ENCODE data around the gene QKI.

Gene QKI

GRCh38 chr6:163389354-163389753, 25.2 kb upstream of the QKI start:
- DNase-seq (ENCODE audit: low read depth): no peak
- TF ChIP-seq CTCF (IDR thresholded peaks at IDR 0.05; ENCODE audit: low read depth, low read length, missing control alignments): no peak
- in situ Hi-C loops (cut with HindIII; ENCODE audit: low sequenced_read_pairs): no loop called here
- H3K4me3 ChIP-seq (ENCODE audit: low read depth, low read length): no peak overlapping the region

GRCh38 chr6:163390770-163391169, 23.7 kb upstream of the QKI start:
- in situ Hi-C loops (cut with HindIII; ENCODE audit: low sequenced_read_pairs): no loop called here
- TF ChIP-seq CTCF (IDR thresholded peaks at IDR 0.05; ENCODE audit: low read depth, low read length, missing control alignments): no peak
- H3K4me3 ChIP-seq (ENCODE audit: low read depth, low read length): no peak overlapping the region
- DNase-seq (ENCODE audit: low read depth): no peak

- no peak for DNase-seq (ENCODE audit: low read depth)
- no peak overlapping the region for H3K4me3 ChIP-seq (ENCODE audit: low read depth, low read length)
- no peak for TF ChIP-seq CTCF (IDR thresholded peaks at IDR 0.05; ENCODE audit: low read depth, low read length, missing control alignments)
- in situ Hi-C loops (cut with HindIII; ENCODE audit: low sequenced_read_pairs): no loop called here
These were observed 22.5 kb upstream of the QKI start for GRCh38 chr6:163391985-163392384.

- in situ Hi-C loops (cut with HindIII; ENCODE audit: low sequenced_read_pairs): no loop called here
- no peak overlapping the region for H3K4me3 ChIP-seq (ENCODE audit: low read depth, low read length)
- DNase-seq (ENCODE audit: low read depth): no peak
- TF ChIP-seq CTCF (IDR thresholded peaks at IDR 0.05; ENCODE audit: low read depth, low read length, missing control alignments): no peak
These were observed 22.0 kb upstream of the QKI start for GRCh38 chr6:163392533-163392932.

GRCh38 chr6:163393923-163394322, 20.6 kb upstream of the QKI start:
- H3K4me3 ChIP-seq (ENCODE audit: low read depth, low read length): no peak overlapping the region
- TF ChIP-seq CTCF (IDR thresholded peaks at IDR 0.05; ENCODE audit: low read depth, low read length, missing control alignments): no peak
- in situ Hi-C loops (cut with HindIII; ENCODE audit: low sequenced_read_pairs): no loop called here

GRCh38 chr6:163394659-163395058, 19.9 kb upstream of the QKI start:
- in situ Hi-C loops (cut with HindIII; ENCODE audit: low sequenced_read_pairs): no loop called here
- DNase-seq (ENCODE audit: low read depth): no peak
- no peak overlapping the region for H3K4me3 ChIP-seq (ENCODE audit: low read depth, low read length)
- TF ChIP-seq CTCF (IDR thresholded peaks at IDR 0.05; ENCODE audit: low read depth, low read length, missing control alignments): no peak

More at GRCh38 chr6:163393923-163394322, 20.6 kb upstream of the QKI start:
- no peak for DNase-seq (ENCODE audit: low read depth)

Data from astrocyte of the cerebellum (primary cell).